Measurements from ENCODE around the gene ZNF777. TPM values are rescaled to one million over a fixed set of nuclear protein-coding genes. Genes with fewer than 3 reads are reported as not detected.
"Not testable (repeated sequence)": the region's sequence is repeated elsewhere in the genome, so short reads cannot be mapped to it uniquely, and the experiment has no call there.

The ZNF777 gene
- 4.1 TPM for total RNA-seq

GRCh38 chr7:149460493-149461277, at the start of gene ZNF777:
Gene ZNF777, minus strand, starts transcription at chr7:149461062. Its CDS starts 5,040 bp downstream, at chr7:149456022.
- DNase-seq = peak; percentile 67

GRCh38 chr7:149510248-149510647, 49.4 kb upstream of the ZNF777 start:
- no peak for DNase-seq

GRCh38 chr7:149509774-149510173, 48.9 kb upstream of the ZNF777 start:
- no peak for DNase-seq

- no peak for DNase-seq
These were observed 44.7 kb upstream of the ZNF777 start for GRCh38 chr7:149505551-149505950.

GRCh38 chr7:149501651-149502050, 40.8 kb upstream of the ZNF777 start:
- no peak for DNase-seq

- DNase-seq = no peak
These were observed 40.0 kb upstream of the ZNF777 start for GRCh38 chr7:149500910-149501309.

- DNase-seq = no peak
These were observed 39.3 kb upstream of the ZNF777 start for GRCh38 chr7:149500201-149500600.

- no peak for DNase-seq
These were observed 37.9 kb upstream of the ZNF777 start for GRCh38 chr7:149498811-149499210.

GRCh38 chr7:149497467-149498261, 36.8 kb upstream of the ZNF777 start, which contains the start of gene ZNF746:
Gene ZNF746, minus strand, starts transcription at chr7:149497809. Its CDS starts 273 bp downstream, at chr7:149497536.
- DNase-seq = peak; percentile 79

GRCh38 chr7:149496642-149497391, 36.0 kb upstream of the ZNF777 start:
- DNase-seq = no peak

- no peak for DNase-seq
These were observed 35.2 kb upstream of the ZNF777 start for GRCh38 chr7:149495785-149496641.

- DNase-seq = no peak
These were observed 34.0 kb upstream of the ZNF777 start for GRCh38 chr7:149494738-149495368.

- not testable (repeated sequence) for DNase-seq
These were observed 33.1 kb upstream of the ZNF777 start for GRCh38 chr7:149493975-149494374.

GRCh38 chr7:149493366-149493765, 32.5 kb upstream of the ZNF777 start:
- no peak for DNase-seq

- DNase-seq = no peak
These were observed 29.4 kb upstream of the ZNF777 start for GRCh38 chr7:149490083-149490760.

GRCh38 chr7:149489391-149490024, 28.6 kb upstream of the ZNF777 start:
- no peak for DNase-seq

GRCh38 chr7:149479568-149479967, 18.7 kb upstream of the ZNF777 start:
- no peak for DNase-seq

GRCh38 chr7:149478754-149479153, 17.9 kb upstream of the ZNF777 start:
- no peak for DNase-seq

- no peak for DNase-seq
These were observed 16.9 kb upstream of the ZNF777 start for GRCh38 chr7:149477494-149478443.

All from occipital lobe (tissue), 2 donors.